ENCODE measurements around the gene TMX3.

TMX3 gene

GRCh38 chr18:68740966-68741365 lies 26.1 kb upstream of the TMX3 start:
- no peak for TF ChIP-seq CTCF (IDR thresholded peaks at IDR 0.05; ENCODE audit: insufficient read depth, low read depth, low read length, missing control alignments)
- DNase-seq (ENCODE audit: low read depth) = no peak
- H3K4me3 ChIP-seq (ENCODE audit: low read length) = no peak overlapping the region

- no peak overlapping the region for H3K4me3 ChIP-seq (ENCODE audit: low read length)
- DNase-seq (ENCODE audit: low read depth) = no peak
- no peak for TF ChIP-seq CTCF (IDR thresholded peaks at IDR 0.05; ENCODE audit: insufficient read depth, low read depth, low read length, missing control alignments)
Measured at GRCh38 chr18:68739462-68739861, 24.6 kb upstream of the TMX3 start.

- TF ChIP-seq CTCF (IDR thresholded peaks at IDR 0.05; ENCODE audit: insufficient read depth, low read depth, low read length, missing control alignments) = no peak
- no peak overlapping the region for H3K4me3 ChIP-seq (ENCODE audit: low read length)
- no peak for DNase-seq (ENCODE audit: low read depth)
Measured at GRCh38 chr18:68738564-68738963, 23.7 kb upstream of the TMX3 start.

- TF ChIP-seq CTCF (IDR thresholded peaks at IDR 0.05; ENCODE audit: insufficient read depth, low read depth, low read length, missing control alignments) = peak; percentile 78
- DNase-seq (ENCODE audit: low read depth) = peak; percentile 60
- H3K4me3 ChIP-seq (ENCODE audit: low read length) = no peak overlapping the region
Measured at GRCh38 chr18:68735483-68736343, 20.8 kb upstream of the TMX3 start.

GRCh38 chr18:68734308-68734707 lies 19.4 kb upstream of the TMX3 start:
- no peak for TF ChIP-seq CTCF (IDR thresholded peaks at IDR 0.05; ENCODE audit: insufficient read depth, low read depth, low read length, missing control alignments)
- no peak overlapping the region for H3K4me3 ChIP-seq (ENCODE audit: low read length)
- no peak for DNase-seq (ENCODE audit: low read depth)

- no peak for DNase-seq (ENCODE audit: low read depth)
- no peak for TF ChIP-seq CTCF (IDR thresholded peaks at IDR 0.05; ENCODE audit: insufficient read depth, low read depth, low read length, missing control alignments)
- no peak overlapping the region for H3K4me3 ChIP-seq (ENCODE audit: low read length)
Measured at GRCh38 chr18:68733707-68734106, 18.8 kb upstream of the TMX3 start.

Measured in epithelial cell of esophagus (primary cell).